ENCODE data around the gene OR7C1.

Gene OR7C1

GRCh38 chr19:14763497-14764145, 71.4 kb downstream of the OR7C1 start:
- no peak overlapping the region for H2AFZ ChIP-seq (ENCODE audit: low read length)
- no peak overlapping the region for H3K4me3 ChIP-seq (ENCODE audit: low read depth, low read length, poor library complexity, severe bottlenecking)
- no peaks in the 10 kb centered on the region for H3K9me3 ChIP-seq (ENCODE audit: low read length)
- no peak overlapping the region for H3K9ac ChIP-seq (ENCODE audit: low read length)
- H3K4me2 ChIP-seq (ENCODE audit: low read length), result no peak overlapping the region
- no peak overlapping the region for H3K27ac ChIP-seq (ENCODE audit: low read depth, low read length, poor library complexity, severe bottlenecking)
- H3K4me1 ChIP-seq (ENCODE audit: insufficient read depth, low read length, severe bottlenecking), result no peaks in the 10 kb centered on the region
- no peaks in the 10 kb centered on the region; the same call in 1 of the 2 replicates for H3K27me3 ChIP-seq (ENCODE audit: insufficient read depth, low read length)
- H3F3A ChIP-seq (ENCODE audit: insufficient read depth, low read length), result no peaks in the 10 kb centered on the region
- no peaks in the 10 kb centered on the region for H3K36me3 ChIP-seq (ENCODE audit: insufficient read depth, low read length)
- H3K9me2 ChIP-seq (ENCODE audit: low read depth, low read length), result no peaks in the 10 kb centered on the region
- H4K20me1 ChIP-seq (ENCODE audit: insufficient read depth, low read length), result no peaks in the 10 kb centered on the region
- TF ChIP-seq EZH2 (IDR thresholded peaks at IDR 0.05; ENCODE audit: borderline replicate concordance, low read length), result no peak
- no peak for TF ChIP-seq CTCF (IDR thresholded peaks at IDR 0.05; ENCODE audit: low read length)
- no peaks in the 10 kb centered on the region for H3K79me2 ChIP-seq (ENCODE audit: insufficient read depth, low read length)

- Histone ChIP-seq H2AFZ (ENCODE audit: low read length) (no peak overlapping the region), H3K9me2 (ENCODE audit: low read depth, low read length) (no peaks in the 10 kb centered on the region), H3K36me3 (ENCODE audit: insufficient read depth, low read length) (no peaks in the 10 kb centered on the region), H3K4me3 (ENCODE audit: low read depth, low read length, poor library complexity, severe bottlenecking) (no peak overlapping the region), H3K27ac (ENCODE audit: low read depth, low read length, poor library complexity, severe bottlenecking) (no peak overlapping the region), H3K79me2 (ENCODE audit: insufficient read depth, low read length) (no peaks in the 10 kb centered on the region), H3K9me3 (ENCODE audit: low read length) (no peaks in the 10 kb centered on the region), H3F3A (ENCODE audit: insufficient read depth, low read length) (no peaks in the 10 kb centered on the region), H4K20me1 (ENCODE audit: insufficient read depth, low read length) (no peaks in the 10 kb centered on the region), H3K9ac (ENCODE audit: low read length) (no peak overlapping the region), H3K4me2 (ENCODE audit: low read length) (no peak overlapping the region), H3K27me3 (ENCODE audit: insufficient read depth, low read length) (no peaks in the 10 kb centered on the region; the same call in 1 of the 2 replicates), H3K4me1 (ENCODE audit: insufficient read depth, low read length, severe bottlenecking) (no peaks in the 10 kb centered on the region)
- TF ChIP-seq CTCF (IDR thresholded peaks at IDR 0.05; ENCODE audit: low read length), result no peak
- TF ChIP-seq EZH2 (IDR thresholded peaks at IDR 0.05; ENCODE audit: borderline replicate concordance, low read length), result no peak
These were observed 72.9 kb downstream of the OR7C1 start for GRCh38 chr19:14762111-14762510.

GRCh38 chr19:14761607-14762006, 73.4 kb downstream of the OR7C1 start:
- no peaks in the 10 kb centered on the region for H3K4me1 ChIP-seq (ENCODE audit: insufficient read depth, low read length, severe bottlenecking)
- H2AFZ ChIP-seq (ENCODE audit: low read length), result no peak overlapping the region
- H3K4me2 ChIP-seq (ENCODE audit: low read length), result no peak overlapping the region
- no peak overlapping the region for H3K4me3 ChIP-seq (ENCODE audit: low read depth, low read length, poor library complexity, severe bottlenecking)
- no peak overlapping the region for H3K9ac ChIP-seq (ENCODE audit: low read length)
- H3F3A ChIP-seq (ENCODE audit: insufficient read depth, low read length), result no peaks in the 10 kb centered on the region
- H3K36me3 ChIP-seq (ENCODE audit: insufficient read depth, low read length), result no peaks in the 10 kb centered on the region
- H3K79me2 ChIP-seq (ENCODE audit: insufficient read depth, low read length), result no peaks in the 10 kb centered on the region
- H4K20me1 ChIP-seq (ENCODE audit: insufficient read depth, low read length), result no peaks in the 10 kb centered on the region
- TF ChIP-seq CTCF (IDR thresholded peaks at IDR 0.05; ENCODE audit: low read length), result no peak
- TF ChIP-seq EZH2 (IDR thresholded peaks at IDR 0.05; ENCODE audit: borderline replicate concordance, low read length), result no peak
- H3K27me3 ChIP-seq (ENCODE audit: insufficient read depth, low read length), result no peaks in the 10 kb centered on the region; the same call in 1 of the 2 replicates
- no peak overlapping the region for H3K27ac ChIP-seq (ENCODE audit: low read depth, low read length, poor library complexity, severe bottlenecking)
- H3K9me2 ChIP-seq (ENCODE audit: low read depth, low read length), result no peaks in the 10 kb centered on the region
- H3K9me3 ChIP-seq (ENCODE audit: low read length), result no peaks in the 10 kb centered on the region

All from OCI-LY1 (cell line).